HG03520 (cell line): ENCODE measurements around the gene KMT2C.
"Not testable (repeated sequence)": the region's sequence is repeated elsewhere in the genome, so short reads cannot be mapped to it uniquely, and the experiment has no call there.

Experiments used
- ATAC-seq: cut with Tn5 transposase; IDR thresholded peaks from one replicate; pipeline ENCODE4 v1.9.1; 2021; ENCODE audit warnings: mild to moderate bottlenecking, moderate library complexity; ENCODE audit not compliant: unreplicated experiment

Gene KMT2C

GRCh38 chr7:152435384-152436110 lies at the start of gene KMT2C:
Gene KMT2C (minus strand): TSS chr7:152436003. CDS start chr7:152435786, 217 bp downstream.
- peak; percentile 5 for ATAC-seq

- ATAC-seq = no peak
Measured at GRCh38 chr7:152481082-152481481, 45.3 kb upstream of the KMT2C start.

DNA sequence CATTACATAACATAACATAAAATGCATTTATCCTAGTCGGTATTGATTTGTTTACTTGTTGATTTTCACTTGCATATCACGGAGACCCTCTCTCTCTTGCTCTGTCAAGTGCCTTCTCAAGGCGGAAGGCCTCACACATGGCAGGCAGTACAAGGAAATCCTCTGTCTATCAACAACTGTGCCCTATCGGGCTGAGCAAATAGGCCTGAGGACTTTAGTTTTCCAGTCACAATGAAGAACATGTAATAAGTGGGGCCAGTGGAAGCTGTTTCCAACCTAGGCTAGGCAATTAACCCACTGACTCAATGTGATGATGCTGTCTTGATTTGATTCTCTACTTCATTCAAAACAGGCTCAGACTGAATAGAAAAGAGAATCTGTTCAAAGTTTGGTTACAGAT lies 44.9 kb upstream of the KMT2C start:
- ATAC-seq = no peak

DNA sequence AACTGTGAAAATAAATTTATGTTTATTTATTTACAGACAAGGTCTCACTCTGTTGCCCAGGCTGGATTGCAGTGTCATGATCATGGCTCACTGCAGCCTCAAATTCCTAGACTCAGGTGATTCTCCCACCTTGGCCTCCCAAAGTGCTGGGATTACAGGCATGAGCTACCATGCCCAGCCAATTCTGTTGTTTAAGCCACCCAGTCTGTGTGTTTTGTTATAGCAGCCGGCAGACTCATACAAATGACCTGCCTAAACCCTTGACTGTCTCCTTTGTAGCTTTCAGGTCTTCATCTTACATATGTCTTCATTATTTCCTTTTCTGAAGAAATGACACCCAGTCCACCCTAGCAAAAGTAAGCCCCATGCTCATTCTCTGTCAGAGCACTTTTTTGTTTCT lies 43.8 kb upstream of the KMT2C start:
- ATAC-seq = no peak

DNA sequence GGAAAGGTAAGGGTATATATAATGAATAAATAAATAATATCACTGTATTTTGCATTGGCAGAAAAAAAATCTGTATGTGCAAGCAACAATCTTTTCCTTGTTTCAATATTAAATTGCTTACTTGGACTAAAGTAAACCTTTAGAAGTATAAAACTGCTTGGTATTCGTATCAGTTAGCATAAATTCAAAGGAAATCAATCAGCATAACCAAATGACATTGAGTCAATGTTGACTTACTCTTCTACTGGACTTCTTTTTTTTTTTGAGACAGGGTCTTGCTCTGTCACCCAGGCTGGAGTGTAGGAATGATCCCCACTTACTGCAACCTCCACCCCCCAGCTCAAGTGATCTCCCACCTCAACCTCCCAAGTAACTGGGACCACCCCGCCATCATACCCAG lies 42.3 kb upstream of the KMT2C start:
- no peak for ATAC-seq

DNA sequence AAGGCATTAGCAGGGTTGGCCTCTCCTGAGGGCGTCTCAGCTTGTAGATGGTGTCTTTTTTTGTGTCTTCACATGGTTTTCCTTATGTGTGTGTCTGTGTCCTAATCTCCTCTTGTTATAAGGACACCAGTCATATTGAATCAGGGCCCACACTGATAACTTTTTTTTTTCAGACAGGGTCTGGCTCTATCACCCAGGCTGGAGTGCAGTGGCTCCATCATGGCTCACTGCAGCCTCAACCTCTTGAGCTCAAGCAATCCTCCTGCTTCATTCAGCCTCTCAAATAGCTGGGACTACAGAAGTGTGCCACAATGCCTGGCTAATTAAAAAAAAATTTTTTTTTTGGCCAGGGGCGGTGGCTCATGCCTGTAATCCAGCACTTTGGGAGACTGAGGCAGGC lies 41.3 kb upstream of the KMT2C start:
- ATAC-seq = no peak

DNA sequence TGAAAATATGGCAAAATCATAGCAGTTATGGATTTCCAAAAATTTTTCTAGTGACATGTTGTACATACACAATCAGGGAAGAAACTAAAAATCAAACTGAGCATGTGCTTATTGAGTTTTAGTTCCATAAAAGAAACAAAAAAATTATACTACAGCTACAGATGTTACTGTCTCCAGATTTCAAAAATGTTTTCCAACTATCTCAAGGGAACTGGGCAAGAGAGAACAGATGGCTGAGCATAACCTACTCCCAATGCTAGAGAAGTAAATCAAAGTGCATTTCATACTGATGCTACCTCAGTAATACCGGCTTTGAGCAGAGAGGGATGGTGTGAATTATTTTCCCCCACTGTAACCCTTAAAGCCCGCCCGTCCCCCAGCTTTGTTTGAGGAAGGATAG lies 40.7 kb upstream of the KMT2C start:
- ATAC-seq = no peak

- not testable (repeated sequence) for ATAC-seq
Measured at GRCh38 chr7:152471023-152471620, 35.3 kb upstream of the KMT2C start.

GRCh38 chr7:152470251-152471022 lies 34.6 kb upstream of the KMT2C start:
- ATAC-seq = not testable (repeated sequence)

GRCh38 chr7:152469576-152469975 lies 33.8 kb upstream of the KMT2C start:
- not testable (repeated sequence) for ATAC-seq

GRCh38 chr7:152467225-152467624 lies 31.4 kb upstream of the KMT2C start:
- no peak for ATAC-seq

DNA sequence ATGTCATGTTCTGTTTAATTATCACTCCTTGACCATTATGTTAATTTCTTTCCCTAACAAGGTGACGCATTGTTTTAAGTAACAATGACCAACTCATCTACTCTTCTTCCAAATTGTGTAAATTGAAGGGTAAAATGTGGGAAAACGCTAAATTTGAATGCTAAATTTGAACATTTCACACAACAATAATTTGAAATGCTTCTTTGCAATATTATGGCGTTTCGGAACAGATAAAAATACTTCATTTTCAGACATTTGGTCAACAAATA lies 29.2 kb upstream of the KMT2C start:
- no peak for ATAC-seq

DNA sequence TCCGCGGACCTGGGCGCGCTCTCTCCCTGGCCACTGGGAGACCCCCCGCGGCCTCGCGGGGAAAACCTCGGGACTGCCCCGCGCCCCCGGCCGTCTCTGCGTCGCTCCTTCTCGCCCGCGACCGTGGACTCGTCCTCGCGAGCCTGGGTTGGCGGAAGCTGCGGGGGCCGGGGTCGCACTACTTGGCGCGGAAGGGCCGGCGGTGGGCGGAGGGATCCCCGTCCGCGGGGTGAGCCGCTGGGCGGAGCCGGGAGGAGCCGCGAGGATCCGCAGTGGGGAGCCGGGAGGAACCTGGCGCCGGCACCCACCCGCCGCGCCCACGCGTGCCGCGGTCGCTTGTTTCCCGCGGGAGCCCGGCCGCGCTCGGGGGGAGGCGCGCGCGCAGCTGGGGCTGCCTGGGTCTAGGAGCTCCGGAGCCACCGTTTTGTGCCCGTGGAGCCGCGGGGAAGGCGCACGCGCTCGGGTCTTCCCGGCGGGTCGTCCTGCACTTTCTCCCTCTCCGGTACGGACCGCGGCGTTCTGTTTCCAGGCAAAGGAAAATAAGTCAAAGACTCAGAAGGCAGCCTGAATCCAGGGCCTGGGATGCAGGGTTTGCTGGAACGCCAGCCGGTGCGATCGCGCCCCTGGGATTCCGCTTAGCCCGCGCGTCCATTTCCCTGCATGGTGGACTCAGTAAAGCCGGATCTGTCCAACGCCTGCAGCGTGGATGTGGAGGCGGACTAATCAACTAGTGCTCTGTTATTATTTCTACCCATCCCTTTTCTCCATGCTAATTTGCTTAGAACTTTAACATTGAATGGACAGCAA lies 28.7 kb upstream of the KMT2C start:
- ATAC-seq = peak; percentile 31

DNA sequence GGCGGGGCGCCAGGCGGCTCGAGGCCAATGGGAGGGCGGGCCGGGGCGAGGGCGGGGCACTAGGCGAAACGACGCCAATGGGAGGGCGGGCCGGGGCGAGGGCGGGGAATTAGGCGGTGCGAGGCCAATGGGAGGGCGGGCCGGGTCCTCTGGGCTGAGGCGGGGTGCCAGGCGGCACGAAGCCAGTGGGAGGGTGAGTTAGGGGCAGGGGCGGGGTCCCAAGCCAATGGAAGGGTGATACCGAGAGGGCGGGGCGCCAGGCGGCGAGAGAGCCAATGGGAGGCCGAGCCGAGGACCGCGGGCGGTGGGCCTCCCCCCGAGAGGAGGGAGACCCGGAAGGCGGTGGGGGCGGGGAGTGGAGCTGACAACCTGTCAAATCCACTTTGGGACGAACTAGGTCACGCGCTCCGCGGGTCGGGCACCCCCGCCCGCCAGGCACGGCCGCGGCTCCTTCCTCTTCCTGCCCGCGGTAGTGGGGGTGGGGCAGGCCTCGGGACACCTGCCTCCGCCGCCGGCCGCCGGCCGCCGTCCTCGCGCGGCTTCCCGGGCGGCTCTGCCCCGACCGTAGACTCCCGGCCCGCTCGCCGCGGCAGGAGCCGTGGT lies 28.0 kb upstream of the KMT2C start:
- ATAC-seq = peak; percentile 86

DNA sequence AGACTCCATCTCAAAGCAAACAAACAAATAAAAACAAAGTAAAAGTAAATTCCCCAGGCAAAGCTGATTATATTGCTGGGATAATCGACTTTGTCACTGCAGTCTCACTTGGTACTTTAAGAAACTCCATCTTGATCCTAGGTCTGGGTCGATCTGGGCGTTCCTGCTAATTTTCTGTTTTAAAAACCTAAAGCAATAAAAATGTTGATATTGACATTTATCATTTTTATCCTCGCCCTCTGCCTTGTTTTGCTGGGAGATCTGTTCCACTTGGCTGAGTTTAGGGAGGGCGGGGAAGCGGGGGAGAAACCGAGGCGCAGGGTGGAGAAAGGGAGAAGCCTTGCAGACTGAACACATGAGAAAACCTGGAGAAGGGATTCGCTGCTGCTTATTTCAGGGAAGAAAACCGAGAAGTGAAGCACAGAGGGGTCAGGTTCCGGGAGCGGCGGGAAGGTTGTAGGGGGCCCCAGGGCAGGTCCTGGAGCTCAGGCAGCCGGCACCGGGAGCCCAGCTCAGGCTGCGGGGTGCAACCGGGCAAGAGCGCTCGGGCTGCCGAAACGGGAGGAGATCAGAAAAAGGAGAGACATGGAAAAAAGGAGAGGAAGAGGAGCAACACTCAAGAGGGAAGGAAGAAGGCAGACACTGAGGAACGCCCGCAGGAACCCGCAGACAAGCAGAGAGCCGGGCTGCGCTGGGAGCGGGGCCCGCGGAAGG lies 27.3 kb upstream of the KMT2C start:
- ATAC-seq = peak; percentile 5

- no peak for ATAC-seq
Measured at GRCh38 chr7:152459724-152460251, 24.0 kb upstream of the KMT2C start.

- ATAC-seq = no peak
Measured at GRCh38 chr7:152451356-152451755, 15.6 kb upstream of the KMT2C start.

- not testable (repeated sequence) for ATAC-seq
Measured at GRCh38 chr7:152445386-152446008, 9.7 kb upstream of the KMT2C start.

- no peak for ATAC-seq
Measured at GRCh38 chr7:152443586-152443985, 7.8 kb upstream of the KMT2C start.
